ENCODE data around the gene APC2.

The APC2 gene

DNA sequence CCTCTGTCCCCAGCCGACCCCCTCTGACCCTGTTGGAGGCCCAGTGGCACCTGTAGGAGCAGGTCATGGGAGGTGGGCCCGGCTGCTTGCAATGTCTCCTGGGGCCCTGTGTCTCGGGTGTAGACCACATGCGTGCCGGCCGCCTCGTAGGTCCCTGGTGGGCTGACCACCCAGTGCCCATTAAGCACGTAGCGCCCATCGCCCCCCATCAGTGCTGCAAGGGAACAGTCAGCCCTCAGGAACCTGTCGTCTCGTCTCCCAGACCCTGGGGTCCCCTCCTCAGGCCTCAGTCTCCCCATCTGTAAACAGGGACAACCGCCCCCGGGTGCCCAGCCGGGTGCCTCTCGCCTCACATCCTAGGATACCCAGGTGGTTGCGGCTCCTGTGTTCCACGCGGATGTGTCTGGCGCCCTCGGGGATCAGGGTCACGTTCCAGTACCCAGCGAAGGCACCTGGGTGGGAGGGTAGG is 57.3 kb downstream of the APC2 start:
- H3K4me3 ChIP-seq (ENCODE audit: low read depth, low read length) = no peak overlapping the region
- TF ChIP-seq, protein P1, sequence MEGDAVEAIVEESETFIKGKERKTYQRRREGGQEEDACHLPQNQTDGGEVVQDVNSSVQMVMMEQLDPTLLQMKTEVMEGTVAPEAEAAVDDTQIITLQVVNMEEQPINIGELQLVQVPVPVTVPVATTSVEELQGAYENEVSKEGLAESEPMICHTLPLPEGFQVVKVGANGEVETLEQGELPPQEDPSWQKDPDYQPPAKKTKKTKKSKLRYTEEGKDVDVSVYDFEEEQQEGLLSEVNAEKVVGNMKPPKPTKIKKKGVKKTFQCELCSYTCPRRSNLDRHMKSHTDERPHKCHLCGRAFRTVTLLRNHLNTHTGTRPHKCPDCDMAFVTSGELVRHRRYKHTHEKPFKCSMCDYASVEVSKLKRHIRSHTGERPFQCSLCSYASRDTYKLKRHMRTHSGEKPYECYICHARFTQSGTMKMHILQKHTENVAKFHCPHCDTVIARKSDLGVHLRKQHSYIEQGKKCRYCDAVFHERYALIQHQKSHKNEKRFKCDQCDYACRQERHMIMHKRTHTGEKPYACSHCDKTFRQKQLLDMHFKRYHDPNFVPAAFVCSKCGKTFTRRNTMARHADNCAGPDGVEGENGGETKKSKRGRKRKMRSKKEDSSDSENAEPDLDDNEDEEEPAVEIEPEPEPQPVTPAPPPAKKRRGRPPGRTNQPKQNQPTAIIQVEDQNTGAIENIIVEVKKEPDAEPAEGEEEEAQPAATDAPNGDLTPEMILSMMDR (IDR thresholded peaks at IDR 0.05; ENCODE audit: borderline replicate concordance, insufficient read depth, low read depth, low read length) = no peak

DNA sequence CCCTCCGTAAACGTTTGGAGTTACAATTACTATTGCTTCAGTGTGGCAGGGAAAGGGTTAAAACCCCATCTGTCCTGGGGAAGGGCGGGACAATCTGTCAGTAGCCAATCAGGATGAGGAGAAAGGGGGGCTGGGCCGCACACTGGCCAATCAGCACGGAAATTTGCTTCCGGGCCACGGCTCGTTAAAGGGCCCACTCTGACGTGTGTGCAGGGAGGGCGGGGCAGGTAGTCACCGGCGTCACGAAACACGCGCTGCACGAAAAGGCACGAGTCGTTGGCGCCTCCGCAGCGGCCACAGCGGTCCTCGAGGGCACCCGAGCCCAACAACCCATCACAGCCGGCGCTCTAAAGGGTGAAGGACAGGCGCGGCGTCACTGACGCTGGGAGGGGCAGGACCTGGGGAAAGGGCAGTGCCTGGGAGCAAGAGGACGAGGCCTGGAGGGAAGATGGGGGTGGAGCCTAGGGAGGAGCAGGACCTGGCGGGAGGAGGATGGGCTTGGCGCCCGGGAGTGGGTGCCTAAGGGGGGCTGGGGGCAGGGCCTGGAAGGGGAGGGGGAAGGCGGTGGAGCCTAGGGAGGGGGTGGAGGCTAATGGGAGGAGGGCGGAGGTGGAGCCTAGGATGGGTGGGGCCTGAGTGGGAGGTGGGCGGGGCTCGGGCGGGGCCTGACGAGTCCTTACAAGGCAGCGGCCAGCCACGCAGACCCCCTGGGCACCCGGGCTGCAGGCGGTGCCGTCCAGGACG is 58.0 kb downstream of the APC2 start:
- H3K4me3 ChIP-seq (ENCODE audit: low read depth, low read length) = no peak overlapping the region

DNA sequence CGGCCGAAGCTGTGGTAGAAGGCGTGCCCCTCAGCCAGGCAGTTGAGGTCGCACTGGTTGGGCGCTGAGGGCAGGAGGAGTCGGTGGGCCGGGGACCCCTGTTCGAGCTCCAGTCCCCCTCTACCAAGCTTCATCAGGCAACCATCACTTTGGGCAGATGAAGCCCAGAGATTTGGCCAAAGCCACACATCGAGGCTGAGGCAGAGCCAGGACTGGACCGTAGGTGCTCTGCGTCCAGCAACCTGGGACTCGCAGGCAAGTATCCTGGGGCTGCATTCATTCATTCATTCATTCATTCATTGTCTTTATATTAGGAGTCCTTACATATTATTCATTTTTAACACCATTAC is 58.6 kb downstream of the APC2 start:
- TF ChIP-seq, protein P1 (IDR thresholded peaks at IDR 0.05; ENCODE audit: borderline replicate concordance, insufficient read depth, low read depth, low read length) = no peak
- H3K4me3 ChIP-seq (ENCODE audit: low read depth, low read length) = no peak overlapping the region

More for the DNA sequence above, 58.0 kb downstream of the APC2 start:
- TF ChIP-seq, protein P1 (IDR thresholded peaks at IDR 0.05; ENCODE audit: borderline replicate concordance, insufficient read depth, low read depth, low read length) = no peak

DNA sequence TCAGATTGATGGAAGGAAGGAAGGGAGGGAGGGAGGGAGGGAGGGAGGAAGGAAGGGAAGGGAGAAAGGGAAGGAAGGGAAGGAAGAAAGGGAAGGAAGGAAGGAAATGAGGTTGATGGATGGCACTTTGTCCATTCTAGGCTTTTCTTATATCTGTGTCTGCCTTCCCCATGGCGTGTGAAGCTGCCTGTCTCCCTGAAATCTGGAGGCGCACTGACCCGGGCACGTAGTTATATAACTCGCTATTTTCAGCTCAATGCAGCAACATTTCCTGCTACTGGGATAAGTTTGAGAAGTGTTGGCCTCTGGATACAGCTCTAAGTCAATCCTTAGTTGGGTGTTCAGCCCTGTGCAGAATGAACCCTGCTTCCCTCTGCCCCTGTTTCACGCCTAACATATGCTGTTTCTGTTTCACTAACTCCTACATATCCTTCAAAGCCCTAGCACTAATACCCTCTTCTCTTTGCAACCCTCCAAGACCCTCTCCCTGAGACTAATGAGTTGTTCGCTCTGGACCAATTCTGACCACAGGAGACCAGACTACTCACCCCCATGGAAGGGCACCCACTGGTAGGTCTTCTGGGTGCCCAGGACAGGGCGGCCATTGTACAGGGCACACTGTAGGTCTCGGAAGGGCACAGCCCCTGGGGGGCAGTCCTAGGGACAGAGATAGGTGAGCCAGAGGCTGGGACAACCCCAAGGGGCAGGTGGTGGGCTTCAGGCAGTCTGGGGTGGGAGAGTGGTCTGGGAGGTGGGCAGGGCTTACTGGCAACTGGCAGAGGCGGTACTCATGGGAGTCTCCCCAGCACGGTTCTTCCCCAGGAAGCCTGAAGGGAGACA is 59.9 kb downstream of the APC2 start:
- no peak overlapping the region for H3K4me3 ChIP-seq (ENCODE audit: low read depth, low read length)
- TF ChIP-seq, protein P1 (IDR thresholded peaks at IDR 0.05; ENCODE audit: borderline replicate concordance, insufficient read depth, low read depth, low read length) = no peak

DNA sequence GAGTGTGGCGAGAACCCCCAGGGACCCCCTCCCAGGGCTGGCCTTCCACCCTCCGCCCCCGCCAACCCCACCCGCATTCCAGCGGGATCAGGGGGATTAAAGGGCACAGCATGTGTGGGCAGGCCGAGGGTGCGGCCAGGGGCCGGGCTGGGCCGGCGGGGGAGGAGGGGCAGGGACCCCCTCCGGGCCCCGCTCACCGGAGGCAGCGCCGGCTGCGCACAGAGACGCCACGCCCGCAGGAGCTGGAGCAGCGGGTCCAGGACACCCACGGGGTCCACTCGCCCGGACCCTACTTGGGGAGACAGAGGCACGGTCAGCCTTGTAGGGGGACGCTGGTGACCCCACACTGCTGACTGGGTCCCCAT is 60.5 kb downstream of the APC2 start:
- H3K4me3 ChIP-seq (ENCODE audit: low read depth, low read length) = no peak overlapping the region
- TF ChIP-seq, protein P1 (IDR thresholded peaks at IDR 0.05; ENCODE audit: borderline replicate concordance, insufficient read depth, low read depth, low read length) = no peak

DNA sequence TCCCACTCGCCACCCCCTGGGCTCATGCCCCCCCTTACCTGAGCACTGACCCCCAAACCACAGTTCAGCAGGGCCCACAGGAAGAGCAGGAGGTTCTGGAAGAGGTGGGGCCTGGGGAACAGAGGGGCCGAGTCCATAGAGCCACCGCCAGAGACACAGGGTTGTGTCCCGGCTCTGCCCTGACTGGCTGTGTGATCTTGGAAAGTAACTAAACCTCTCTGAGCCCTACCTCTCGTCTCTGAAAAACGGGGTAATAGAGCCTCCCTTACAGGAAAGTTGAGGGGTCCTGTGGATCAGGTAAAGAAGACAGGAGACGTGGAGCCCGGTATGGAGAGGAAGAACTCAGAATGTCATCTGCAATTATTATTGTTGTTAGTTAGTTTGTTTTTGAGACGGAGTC is 60.9 kb downstream of the APC2 start:
- H3K4me3 ChIP-seq (ENCODE audit: low read depth, low read length) = no peak overlapping the region
- TF ChIP-seq, protein P1 (IDR thresholded peaks at IDR 0.05; ENCODE audit: borderline replicate concordance, insufficient read depth, low read depth, low read length) = no peak
